ENCODE results near the gene INPPL1.

DNA sequence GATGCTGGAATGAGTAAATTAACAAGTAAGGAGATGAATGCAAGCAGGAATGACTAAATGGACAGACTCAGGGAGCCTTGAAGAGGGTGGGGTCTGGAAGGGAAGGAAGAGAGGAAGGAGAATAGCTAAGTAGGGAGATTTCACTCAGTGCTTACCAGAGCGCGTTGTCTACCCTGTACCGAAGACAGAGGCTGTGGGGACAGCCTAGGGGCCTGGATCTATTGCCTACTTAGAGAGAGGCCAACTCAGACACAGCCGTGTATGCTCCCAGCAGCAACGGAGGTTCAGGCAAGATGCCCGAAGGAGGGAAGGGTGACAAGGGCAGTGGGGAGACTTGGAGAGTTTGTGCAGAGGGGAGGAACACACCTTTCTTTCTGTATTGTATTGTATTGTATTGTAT, 7.9 kb upstream of the INPPL1 start, which contains the start of gene FOLR2:
- TF ChIP-seq, protein P1, sequence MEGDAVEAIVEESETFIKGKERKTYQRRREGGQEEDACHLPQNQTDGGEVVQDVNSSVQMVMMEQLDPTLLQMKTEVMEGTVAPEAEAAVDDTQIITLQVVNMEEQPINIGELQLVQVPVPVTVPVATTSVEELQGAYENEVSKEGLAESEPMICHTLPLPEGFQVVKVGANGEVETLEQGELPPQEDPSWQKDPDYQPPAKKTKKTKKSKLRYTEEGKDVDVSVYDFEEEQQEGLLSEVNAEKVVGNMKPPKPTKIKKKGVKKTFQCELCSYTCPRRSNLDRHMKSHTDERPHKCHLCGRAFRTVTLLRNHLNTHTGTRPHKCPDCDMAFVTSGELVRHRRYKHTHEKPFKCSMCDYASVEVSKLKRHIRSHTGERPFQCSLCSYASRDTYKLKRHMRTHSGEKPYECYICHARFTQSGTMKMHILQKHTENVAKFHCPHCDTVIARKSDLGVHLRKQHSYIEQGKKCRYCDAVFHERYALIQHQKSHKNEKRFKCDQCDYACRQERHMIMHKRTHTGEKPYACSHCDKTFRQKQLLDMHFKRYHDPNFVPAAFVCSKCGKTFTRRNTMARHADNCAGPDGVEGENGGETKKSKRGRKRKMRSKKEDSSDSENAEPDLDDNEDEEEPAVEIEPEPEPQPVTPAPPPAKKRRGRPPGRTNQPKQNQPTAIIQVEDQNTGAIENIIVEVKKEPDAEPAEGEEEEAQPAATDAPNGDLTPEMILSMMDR (IDR thresholded peaks at IDR 0.05): no peak
- no peak for TF ChIP-seq POLR2A (IDR thresholded peaks at IDR 0.05)
